Dermis blood vessel endothelial cell (primary cell): ENCODE measurements around the gene CLEC11A. TPM values are rescaled to one million over a fixed set of nuclear protein-coding genes. Genes with fewer than 3 reads are reported as not detected.

ENCODE experiments used
- DNase-seq: peaks from one replicate; pipeline ENCODE4 v3.0.0; 2010
- total RNA-seq: library from RNA; depleted of rRNA; stranded (reverse); fragments of >200 nt; gene quantifications from 2 replicates; pipeline ENCODE4 v1.2.3, GENCODE V29; 2014

The CLEC11A gene
- total RNA-seq, 1 donor from 2014 or later, result 0.17 TPM

DNA sequence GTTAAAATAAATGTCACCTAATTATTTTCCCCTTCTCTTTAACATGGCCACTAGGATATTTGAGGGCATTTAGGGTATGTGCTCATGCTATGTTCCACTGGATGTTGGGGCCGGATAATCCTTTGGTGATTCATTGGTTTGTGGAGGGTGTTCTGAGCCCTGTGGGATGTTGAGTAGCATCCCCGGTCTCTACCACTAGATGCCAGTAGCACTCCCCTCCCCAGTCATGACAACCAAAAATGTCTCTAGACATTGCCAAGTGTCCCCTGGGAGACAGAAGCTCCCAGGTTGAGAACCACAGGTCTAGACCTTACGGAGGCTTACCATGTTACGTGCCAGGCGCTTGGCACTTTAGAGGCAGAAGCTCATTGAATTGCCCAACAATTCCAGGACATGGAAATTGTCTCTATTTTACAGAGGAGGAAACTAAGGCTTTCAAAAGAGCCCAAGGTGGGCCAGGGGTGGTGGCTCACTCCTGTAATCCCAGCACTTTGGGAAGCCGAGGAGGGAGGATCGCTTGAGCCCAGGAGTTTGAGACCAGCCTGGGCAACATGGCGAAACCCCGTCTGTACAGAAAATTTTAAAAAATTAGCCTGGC is 17.6 kb upstream of the CLEC11A start:
- DNase-seq, result peak; percentile 78

DNA sequence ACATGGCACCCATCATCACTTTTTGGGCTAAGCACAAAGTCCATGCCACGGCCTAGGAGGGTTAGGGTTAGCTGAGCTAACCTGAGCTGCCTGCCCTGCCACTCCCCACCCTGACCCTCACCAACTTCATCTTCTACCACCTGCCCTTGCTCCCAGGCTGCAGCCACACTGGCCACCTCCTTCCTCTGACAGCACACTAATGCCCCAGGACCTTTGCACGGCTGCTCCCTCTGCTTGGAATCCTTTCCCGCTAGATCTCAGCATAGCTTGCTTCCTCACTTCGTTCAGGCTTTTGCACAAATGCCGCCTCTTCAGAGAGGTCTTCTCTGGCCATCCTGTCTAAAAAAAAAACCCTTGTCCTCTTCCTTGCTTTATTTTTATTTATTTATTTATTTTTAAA is 16.8 kb upstream of the CLEC11A start:
- no peak for DNase-seq

DNA sequence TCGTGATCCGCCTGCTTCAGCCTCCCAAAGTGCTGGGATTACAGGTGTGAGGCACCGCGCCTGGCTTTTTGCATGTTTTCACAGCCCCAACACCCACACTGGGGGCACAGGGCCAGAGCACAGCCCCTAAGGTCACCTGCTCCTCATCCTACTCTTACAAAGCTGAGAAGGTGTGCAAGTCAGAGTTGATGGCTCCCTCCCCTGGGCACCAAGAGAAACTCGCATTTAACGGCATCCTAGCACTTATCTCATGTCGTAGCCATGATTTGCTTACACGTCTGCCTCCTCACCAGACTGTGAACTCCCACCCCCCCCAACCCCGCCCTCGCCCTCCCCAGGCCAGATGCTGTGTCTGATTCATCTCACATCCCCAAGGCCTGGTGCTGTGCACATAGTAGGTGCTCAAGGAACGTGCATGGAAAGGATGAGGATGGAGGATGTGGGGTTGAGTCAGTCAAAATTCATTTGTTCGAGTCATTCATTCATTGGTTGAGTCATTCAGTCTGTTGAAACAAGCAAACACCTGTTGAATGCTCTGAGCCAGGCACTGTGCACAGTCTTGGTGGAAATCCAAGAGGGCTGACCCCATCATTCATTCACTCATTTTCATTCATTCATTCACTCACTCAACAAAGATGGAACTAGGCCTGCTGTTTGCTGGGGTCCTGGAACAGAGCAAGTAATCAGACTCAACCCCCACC is 14.8 kb upstream of the CLEC11A start:
- no peak for DNase-seq

DNA sequence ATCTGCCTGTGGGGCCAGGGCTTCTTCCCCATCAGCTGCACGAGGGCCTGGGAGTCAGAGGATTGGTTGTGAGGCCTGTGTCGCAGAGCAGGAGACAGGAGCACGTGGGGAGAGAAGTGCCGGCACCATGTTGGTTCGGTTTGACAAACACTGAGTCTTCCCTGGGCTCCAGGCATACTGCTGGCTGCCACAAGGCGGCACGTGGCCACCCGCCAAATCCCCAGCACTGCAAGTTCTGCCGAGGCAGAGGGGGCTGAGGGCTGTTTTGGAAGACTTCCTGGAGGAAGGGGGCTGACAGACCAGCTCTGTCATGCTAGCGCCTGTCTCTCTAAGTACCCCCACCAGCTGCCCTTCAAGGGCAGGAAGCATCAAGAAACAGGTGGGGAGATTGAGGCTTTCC is 13.1 kb upstream of the CLEC11A start:
- DNase-seq, result no peak

DNA sequence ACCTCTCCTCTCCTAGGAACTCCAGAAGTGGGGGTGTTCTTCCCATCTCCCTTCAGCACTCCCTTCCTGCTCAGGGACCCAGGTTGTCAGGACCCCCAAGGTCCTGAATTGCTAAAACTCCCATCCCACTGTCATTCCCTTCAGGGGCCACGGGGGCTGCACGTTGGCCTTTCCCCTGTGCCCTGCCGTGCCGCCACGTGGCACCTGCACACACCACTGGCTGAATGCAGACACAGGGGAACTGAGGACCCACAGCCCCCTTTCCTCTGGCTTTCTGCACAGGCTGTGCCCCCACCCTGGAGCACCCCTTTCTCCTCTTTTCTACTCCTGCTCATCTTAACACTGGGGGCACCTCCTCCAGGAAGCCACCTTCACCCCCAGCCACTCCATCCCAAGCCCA is 12.6 kb upstream of the CLEC11A start:
- DNase-seq, result no peak

DNA sequence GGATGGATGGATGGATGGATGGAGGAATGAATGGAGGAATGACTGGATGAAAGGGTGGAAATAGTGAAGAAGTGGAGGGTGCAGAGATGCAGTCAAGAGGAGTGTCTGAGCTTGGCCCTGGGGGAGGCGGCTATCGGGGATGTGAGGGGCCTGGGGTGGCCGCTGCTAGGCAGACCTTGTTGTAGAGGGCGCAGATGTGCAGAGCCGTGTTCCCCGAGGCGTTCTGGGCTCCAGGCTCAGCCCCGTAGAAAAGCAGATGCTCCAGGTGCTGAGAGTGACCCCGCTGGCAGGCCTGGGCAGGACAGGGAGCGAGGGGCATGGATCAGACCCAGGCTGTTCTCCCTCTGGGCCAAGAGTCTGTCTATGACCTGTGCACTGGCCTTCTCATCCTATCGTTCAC is 12.0 kb upstream of the CLEC11A start:
- DNase-seq, result no peak

DNA sequence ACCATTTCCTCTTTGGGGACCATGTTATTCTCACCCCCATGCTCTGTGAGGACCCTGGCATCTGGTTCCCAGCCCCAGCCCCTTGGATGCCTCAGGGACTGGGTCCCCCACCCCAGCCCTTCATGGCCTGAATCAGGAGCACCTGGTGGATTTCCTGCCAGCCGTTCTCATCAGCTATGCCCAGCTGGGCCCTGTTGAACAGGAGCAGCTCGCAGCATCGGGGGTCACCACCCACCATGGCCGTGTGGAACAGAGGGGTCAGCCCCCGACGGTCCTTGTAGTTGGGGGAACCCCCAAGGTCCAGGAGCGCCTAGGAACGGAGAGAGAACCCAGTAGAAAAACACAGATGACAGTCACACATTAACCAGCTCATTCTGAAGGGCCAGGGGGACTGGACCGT is 11.4 kb upstream of the CLEC11A start:
- no peak for DNase-seq

DNA sequence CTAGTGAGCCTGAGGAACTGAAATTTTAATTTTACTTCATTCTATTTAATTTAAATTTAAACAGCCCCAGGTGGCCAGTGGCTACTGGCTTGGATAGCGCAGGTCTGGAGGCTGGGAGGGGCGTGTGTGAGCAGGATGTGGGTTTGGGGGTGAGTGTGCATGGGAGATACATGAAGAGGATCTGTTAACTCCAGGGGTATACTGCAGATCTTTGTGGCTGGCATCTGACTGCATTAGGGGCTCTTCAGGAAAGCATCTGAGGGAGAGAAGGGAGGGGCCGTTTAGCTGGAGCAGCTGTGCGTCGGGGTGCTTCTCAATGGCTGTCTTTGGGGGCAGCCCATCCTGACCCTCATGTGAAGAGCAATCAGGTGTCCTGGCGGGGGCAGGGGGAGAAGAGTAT is 10.3 kb upstream of the CLEC11A start:
- DNase-seq, result no peak

DNA sequence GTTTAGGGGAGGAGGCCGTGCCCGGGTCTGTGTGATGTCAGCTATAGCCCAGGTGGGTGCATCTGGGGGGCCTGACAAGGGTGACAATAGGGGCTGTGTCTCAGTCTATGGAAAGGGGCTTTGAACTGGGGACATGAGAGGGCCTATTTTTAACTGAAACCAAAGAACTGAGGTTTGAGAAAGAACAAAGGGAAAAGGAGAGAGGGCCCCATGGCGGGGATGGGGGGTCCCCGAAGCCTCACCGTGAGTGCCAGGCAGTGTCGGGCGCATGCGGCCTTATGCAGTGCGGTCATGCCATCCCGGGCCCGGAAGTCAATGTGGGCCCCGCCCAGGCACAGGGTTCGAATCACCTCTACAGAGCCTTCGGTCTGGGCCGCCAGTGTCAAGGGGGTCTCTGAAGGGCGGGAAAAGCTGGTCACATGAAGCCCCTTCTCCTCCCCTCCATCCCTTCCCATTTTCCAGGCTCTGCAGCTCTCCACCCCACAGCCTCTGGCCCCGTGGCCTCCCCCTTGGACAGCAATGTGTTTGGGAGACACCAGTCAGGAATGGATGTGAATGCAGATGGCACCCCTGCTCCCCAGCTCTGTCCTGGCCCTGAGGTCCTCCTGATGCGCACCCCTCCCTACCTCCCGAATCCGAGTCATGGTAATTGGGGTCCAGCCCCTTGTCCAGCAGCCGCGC is 9.5 kb upstream of the CLEC11A start:
- no peak for DNase-seq

DNA sequence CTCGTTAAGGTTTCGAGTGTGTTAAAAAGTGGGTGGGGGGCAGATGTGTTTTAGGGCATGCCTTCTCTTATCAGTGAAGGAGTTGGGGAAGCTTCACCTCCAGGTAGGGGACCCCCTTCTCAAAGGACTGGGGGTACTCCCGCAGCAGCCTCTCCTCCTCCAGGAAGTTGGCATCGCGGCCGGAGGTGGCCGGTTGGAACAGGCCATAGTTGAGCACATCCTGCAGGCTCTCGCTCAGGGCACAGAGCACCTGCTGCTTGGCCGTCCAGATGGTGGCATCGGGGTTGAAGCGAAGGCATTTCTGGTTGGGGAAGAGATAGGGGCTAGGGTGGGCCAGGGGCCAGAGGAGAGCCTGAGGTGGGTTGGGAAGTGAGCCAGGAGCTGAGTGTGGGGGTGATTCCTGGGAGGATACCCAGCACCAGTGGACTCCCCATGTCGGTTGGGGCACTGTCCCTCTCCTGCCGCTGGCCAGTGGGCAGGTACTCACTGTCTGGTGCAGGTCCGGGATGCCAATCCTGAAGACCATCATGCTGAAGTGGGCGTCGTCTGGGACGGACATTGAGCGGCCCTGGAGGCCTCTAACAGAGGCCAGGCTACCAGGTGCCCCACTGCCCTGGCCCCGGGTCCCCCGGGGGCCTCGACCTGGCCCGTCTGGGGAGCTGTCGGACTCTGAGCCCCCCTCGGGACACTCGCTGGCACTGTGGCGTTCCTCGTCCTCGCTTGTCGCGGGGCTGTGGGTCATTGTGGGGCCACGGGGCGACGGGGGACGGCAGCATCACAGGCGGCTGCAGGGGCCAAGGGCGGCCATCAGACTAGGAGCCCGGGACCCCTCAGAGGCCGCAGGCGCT is 6.8 kb upstream of the CLEC11A start:
- DNase-seq, result no peak

DNA sequence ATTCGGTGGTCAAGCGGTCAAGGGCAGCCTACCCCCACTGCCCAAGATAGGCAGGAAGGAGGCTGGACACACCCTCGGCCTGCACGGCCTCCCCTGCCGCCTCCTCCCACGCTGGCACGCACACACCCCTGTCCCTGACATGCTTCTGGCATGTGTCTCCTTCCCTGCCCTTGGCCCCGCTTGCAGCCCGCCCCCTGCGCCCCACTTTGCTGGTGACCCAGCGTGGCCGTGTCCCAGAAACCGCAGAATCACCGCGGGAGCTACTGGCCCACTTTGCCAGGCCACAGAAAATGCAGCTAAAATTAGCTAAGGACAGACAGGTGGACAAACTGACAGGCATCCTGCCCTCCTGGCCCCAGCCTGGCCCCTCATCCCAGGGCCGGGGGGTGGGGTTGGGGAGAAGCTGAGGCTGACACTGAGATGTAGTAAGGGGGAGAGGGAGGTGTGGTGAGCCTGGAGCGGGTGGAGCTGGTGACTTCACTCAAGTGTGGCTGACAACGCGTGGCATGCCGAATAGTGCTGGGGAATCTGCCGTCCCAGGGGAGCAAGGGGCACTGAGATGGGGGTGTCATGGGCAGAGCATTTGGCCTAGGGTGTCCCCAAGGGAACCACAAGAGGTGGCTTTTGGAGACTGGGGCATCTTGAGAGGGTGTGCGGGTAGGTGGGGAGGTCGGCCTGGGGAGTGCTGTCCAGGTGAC is 6.0 kb upstream of the CLEC11A start:
- no peak for DNase-seq

DNA sequence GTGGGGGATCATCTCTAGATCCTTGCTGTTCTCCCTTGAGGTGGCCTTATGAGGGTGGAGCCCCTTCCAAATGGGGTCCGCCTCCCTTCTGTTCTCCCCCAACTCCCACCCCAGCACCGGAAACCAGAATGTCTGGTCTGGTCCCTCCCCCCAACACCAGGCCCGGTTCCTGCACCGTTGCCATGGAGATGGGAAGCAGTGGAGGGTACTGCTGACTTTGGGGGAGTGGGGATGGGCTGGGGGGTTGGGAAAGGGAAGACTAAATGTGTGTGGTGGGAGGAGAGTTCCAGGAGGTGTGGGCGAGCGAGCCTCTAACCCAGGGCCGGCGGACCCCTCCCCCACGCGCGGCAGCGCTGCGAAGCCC is 5.3 kb upstream of the CLEC11A start:
- DNase-seq, result no peak

DNA sequence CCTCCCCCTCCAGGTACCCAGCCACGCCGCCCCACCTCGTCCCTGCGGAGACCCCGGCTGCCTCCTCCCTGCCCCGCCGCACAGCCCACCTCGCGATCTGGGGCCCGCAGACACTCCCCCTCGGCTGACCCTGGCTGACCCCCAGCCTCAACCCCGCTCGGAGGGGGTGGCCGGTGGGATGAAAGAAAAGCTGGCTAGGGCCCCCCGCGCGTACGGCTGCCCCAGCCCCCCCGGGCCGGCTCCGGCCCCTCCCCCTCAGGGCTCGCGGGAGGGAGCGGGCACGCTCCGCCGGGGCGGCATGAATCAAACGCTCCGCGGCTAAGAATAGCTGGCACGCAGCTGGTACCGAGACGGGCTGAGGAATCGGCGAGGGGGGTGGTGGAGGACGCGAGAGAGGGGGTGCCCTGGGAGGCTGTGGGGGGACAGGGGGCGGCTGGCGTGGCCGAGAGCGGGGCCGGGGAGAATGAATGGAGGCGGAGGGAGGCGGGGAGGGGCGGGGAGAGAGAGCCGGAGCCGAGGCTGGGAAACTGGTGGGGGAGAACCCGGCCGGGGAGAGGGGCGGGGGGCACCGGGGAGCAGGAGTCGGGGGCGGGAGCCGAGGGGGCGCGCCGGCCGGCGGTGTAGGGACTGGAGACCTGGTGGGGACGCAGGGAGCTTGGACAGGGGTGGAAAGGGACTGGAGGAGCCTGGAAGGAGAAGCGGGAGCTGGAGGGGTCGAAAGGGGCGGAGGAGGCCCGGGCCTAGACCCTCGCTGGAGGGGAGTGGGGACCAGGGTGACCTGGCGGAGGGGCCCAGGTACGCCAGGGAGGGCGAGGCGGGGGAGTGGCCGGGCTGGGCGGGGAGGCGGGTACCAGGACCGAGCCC is 4.7 kb upstream of the CLEC11A start:
- no peak for DNase-seq

DNA sequence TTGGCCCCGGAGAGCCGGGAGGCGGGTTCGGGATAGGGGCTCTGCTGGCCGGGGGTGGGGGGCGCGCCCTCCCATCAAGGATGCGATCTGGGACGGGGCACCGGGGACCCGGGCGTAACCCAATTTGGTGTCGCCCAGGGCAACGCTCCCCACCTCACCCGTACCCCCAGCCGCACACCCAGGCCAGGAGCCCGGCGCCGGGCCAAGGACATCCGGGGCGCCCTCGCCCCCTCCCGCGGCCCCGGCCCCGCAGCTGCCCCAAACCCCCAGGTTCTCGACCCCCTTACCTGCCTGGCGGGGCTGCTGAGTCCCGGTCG is 4.1 kb upstream of the CLEC11A start:
- DNase-seq, result no peak

DNA sequence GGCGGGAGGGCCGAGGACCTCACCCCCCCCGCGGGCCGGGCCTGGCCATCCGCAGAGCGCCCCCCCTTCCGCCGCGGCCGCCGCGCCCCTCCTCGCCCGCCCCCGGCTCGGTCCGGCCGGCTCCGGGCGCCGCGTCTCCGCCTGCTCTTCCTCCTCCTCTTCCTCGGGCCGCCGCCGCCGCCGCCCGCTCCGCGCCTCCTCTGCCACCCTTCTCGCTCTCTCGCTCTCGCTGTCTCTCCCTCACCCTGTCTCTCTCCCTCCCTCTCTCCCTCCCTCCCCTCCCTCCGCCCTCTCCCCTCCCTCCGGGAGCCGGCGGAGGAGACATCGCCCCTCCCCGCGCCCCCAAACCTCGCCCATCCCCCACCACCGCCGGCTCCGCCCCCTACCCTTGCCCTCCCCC is 3.6 kb upstream of the CLEC11A start, which contains the start of gene SHANK1:
Gene SHANK1, minus strand, starts transcription at position 237 of the 400 bp plus-strand sequence. CDS start 2,883 bp downstream, outside the sequence.
- no peak for DNase-seq

DNA sequence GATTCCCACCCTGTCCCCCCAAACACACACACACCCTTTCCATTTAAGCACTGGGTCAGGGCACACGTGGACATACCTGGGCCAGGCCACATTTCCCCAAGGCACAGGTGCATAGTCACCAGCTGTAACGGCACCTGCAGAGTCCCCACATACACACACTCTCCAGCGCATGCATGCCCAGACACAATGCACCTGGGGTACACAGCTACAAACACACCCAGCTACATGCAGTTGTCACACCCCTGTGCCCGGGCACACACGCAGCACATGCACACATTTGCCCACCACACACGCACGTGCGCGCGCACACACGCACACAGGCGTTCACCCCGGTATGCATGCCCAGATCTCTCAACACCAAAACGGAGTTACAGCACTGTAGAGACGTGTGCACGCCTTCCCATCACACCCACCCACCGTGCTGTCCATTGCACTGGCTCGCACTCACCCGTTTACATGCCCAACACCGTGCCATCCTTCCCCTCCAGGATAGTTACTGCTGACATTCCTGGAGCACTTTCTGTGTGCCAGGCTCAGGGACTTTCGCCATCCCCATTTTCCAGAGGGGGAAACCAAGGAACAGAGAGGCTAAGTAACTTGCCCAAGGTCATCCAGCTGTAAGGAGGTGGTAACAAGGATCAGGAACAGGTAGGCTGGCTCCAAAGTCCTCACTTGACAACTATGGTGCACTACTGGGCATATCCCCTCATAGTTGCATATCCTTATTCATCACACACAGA is 2.8 kb upstream of the CLEC11A start:
- no peak for DNase-seq

DNA sequence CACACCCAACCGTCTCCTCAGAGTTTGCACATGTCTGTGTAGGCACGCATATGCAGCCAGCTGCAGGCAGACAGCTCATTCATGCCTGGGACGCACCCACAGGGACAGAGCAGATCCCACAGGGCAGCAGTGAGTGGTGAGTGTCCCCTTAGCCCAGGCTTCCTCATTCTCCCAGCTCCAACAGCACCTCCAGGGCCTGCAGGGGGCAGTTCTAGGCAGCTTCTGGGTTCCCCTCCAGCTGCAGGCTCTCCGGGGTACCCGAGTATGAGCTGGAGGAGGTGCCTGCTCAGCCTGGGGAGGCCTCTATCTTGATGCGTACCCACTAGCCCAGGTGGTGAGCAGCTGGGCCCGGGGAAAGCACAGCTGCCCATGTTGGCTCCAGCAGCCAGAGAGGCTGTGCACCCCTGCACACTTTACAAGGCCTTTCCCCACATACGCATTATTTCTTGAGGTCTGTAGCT is 2.2 kb upstream of the CLEC11A start:
- DNase-seq, result no peak

DNA sequence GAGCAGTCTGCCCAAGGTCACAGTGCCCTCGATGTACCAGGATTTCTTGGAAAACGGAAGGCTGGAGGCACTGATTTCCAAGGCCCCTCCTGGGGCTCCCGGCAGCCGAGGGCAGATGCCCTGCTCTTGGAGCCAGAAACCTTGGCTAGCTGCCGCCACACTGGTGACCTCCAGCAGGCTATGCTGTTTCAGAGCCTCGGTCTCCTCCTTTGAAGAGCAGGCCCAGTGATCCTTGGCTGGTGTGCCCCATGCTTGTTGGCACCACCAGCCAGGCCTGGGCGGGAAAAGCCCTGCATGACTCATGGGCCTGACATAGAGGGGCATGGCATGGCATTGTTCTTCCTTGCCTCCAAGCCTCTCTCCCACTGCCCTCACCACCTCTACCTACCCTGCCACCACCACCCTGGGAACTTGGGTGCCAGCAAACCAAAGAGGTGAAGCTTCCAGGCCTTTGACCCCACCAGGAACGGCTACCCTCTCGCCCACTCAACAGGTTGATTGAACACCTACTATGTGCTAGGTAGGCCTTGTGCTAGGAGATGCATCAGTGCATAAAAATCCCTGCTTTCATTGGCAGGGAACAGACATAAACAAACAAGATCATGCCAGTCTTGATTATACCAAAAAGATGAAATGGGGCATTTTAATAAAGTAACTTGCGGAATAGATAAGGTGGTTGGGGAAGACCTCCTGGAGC is 1.6 kb upstream of the CLEC11A start:
- DNase-seq, result no peak

DNA sequence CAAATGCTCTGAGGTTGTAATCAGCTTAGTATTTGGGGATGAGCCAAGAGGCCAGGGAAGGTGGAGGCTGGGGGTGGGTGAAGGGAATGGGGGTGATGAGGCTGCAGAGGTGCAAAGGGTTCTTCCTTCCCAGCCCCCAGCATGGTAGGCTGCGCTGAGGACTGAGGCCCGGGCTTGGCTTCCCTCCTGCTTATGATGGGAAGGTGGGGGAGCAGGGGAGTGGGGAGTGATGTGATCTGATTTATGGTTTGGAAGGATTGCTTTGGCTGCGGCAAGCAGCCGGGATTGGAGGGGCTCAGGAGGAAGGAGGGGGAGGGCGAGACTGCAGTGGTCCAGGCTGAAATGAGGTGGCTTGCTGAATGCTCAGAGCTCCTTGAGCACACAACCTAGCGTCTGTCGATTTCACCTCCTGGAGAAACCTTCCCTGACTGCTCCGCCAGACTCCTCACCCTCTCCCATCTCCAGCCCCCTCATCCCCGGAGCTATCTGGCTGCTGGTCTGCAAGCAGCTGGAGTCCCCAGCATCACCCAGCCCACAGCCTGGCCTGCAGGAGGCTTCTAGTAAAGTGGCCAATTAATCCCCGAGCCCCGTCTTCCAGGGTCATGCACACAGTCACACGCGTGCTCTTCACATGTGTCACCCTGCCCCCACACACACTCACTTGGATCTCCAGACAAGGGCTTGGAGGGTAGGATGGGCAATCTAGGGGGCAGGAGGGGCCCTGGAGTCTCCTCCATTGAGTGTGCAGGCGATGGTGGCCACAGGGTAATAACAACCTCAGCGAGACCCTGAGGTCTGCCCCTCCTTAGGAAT is 757 bp upstream of the CLEC11A start:
- DNase-seq, result no peak
